ENCODE measurements around the gene MYO3A.

GRCh38 chr10:26138613-26139012, 204.6 kb downstream of the MYO3A start:
- TF ChIP-seq, protein P1, sequence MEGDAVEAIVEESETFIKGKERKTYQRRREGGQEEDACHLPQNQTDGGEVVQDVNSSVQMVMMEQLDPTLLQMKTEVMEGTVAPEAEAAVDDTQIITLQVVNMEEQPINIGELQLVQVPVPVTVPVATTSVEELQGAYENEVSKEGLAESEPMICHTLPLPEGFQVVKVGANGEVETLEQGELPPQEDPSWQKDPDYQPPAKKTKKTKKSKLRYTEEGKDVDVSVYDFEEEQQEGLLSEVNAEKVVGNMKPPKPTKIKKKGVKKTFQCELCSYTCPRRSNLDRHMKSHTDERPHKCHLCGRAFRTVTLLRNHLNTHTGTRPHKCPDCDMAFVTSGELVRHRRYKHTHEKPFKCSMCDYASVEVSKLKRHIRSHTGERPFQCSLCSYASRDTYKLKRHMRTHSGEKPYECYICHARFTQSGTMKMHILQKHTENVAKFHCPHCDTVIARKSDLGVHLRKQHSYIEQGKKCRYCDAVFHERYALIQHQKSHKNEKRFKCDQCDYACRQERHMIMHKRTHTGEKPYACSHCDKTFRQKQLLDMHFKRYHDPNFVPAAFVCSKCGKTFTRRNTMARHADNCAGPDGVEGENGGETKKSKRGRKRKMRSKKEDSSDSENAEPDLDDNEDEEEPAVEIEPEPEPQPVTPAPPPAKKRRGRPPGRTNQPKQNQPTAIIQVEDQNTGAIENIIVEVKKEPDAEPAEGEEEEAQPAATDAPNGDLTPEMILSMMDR (IDR thresholded peaks at IDR 0.05): no peak
- no peak for TF ChIP-seq EP300 (IDR thresholded peaks at IDR 0.05)
- no peak for TF ChIP-seq POLR2A (IDR thresholded peaks at IDR 0.05)

All from gastroesophageal sphincter (tissue), 3 donors.